HepG2 (cell line): ENCODE measurements around the gene ACBD5. TPM values are rescaled to one million over a fixed set of nuclear protein-coding genes. Genes with fewer than 3 reads are reported as not detected.
A peak's percentile ranks its signal among the peaks of the same experiment; 100 is the strongest.

Experiments
- ATAD3A ChIP-seq: sonication (generic); formaldehyde crosslinking; IDR thresholded peaks from 2 replicates; pipeline ENCODE4 v1.4.0; 2020; ENCODE audit warnings: missing genetic modification reagents
- ERF ChIP-seq: IDR thresholded peaks from 2 replicates; pipeline ENCODE4 v1.6.1; 2018; ENCODE audit warnings: missing biosample characterization, missing genetic modification reagents
- FOXP4 ChIP-seq: sonication (generic); formaldehyde crosslinking; IDR thresholded peaks from 2 replicates; pipeline ENCODE4 v1.4.0; 2020; ENCODE audit warnings: missing genetic modification reagents
- GFI1 ChIP-seq: sonication (generic); formaldehyde crosslinking; IDR thresholded peaks from 2 replicates; pipeline ENCODE4 v1.5.0; 2020; ENCODE audit warnings: missing genetic modification reagents, mild to moderate bottlenecking, borderline replicate concordance
- GLMP ChIP-seq: sonication (generic); formaldehyde crosslinking; IDR thresholded peaks from 2 replicates; pipeline ENCODE4 v1.9.0; 2021; ENCODE audit warnings: missing genetic modification reagents, mild to moderate bottlenecking, borderline replicate concordance
- HNRNPUL1 ChIP-seq: fragments of 200-400 bp; formaldehyde crosslinking; IDR thresholded peaks from 2 replicates; pipeline ENCODE4 v1.6.1; 2017; ENCODE audit warnings: low read depth, mild to moderate bottlenecking, low read length, moderate library complexity
- HOXA5 ChIP-seq: sonication (generic); formaldehyde crosslinking; IDR thresholded peaks from 2 replicates; pipeline ENCODE4 v1.4.0; 2020; ENCODE audit warnings: missing genetic modification reagents
- HOXD1 ChIP-seq: sonication (generic); formaldehyde crosslinking; IDR thresholded peaks from 2 replicates; pipeline ENCODE4 v1.5.0; 2020; ENCODE audit warnings: missing genetic modification reagents
- KDM3A ChIP-seq: IDR thresholded peaks from 2 replicates; pipeline ENCODE4 v1.6.1; 2018; ENCODE audit warnings: low read depth, missing compliant biosample characterization
- PAF1 ChIP-seq: IDR thresholded peaks from 2 replicates; pipeline ENCODE4 v1.6.1; 2016; ENCODE audit warnings: missing genetic modification reagents, missing compliant biosample characterization
- PHF21A ChIP-seq: sonication (generic); formaldehyde crosslinking; IDR thresholded peaks from 2 replicates; pipeline ENCODE4 v1.5.0; 2020; ENCODE audit warnings: mild to moderate bottlenecking, missing genetic modification reagents
- RFX1 ChIP-seq: fragments of 450-650 bp; IDR thresholded peaks from 2 replicates; pipeline ENCODE4 v1.6.1; 2017
- SAP130 ChIP-seq: IDR thresholded peaks from 2 replicates; pipeline ENCODE4 v1.6.1; 2016; ENCODE audit warnings: low read depth
- TBX2 ChIP-seq: sonication (generic); formaldehyde crosslinking; IDR thresholded peaks from 2 replicates; pipeline ENCODE4 v1.5.0; 2020; ENCODE audit warnings: missing genetic modification reagents, mild to moderate bottlenecking, borderline replicate concordance
- THAP7 ChIP-seq: sonication (generic); formaldehyde crosslinking; IDR thresholded peaks from 2 replicates; pipeline ENCODE4 v1.8.1; 2023; ENCODE audit warnings: mild to moderate bottlenecking, missing genetic modification reagents
- ZBTB10 ChIP-seq: sonication (generic); formaldehyde crosslinking; IDR thresholded peaks from 2 replicates; pipeline ENCODE4 v1.4.0; 2020; ENCODE audit warnings: missing genetic modification reagents, borderline replicate concordance
- ZBTB20 ChIP-seq: sonication (generic); formaldehyde crosslinking; IDR thresholded peaks from 2 replicates; pipeline ENCODE4 v1.8.1; 2023; ENCODE audit warnings: missing genetic modification reagents, low read depth, mild to moderate bottlenecking, borderline replicate concordance
- ZBTB49 ChIP-seq: sonication (generic); formaldehyde crosslinking; IDR thresholded peaks from 2 replicates; pipeline ENCODE4 v1.4.0; 2020; ENCODE audit warnings: missing genetic modification reagents, borderline replicate concordance
- ZNF44 ChIP-seq: sonication (generic); formaldehyde crosslinking; IDR thresholded peaks from 2 replicates; pipeline ENCODE4 v1.5.1; 2020; ENCODE audit warnings: mild to moderate bottlenecking, missing genetic modification reagents
- ZNF547 ChIP-seq: sonication (generic); formaldehyde crosslinking; IDR thresholded peaks from 2 replicates; pipeline ENCODE4 v1.5.1; 2020; ENCODE audit warnings: mild to moderate bottlenecking, missing genetic modification reagents
- ZNF678 ChIP-seq: sonication (generic); formaldehyde crosslinking; IDR thresholded peaks from 2 replicates; pipeline ENCODE4 v1.4.0; 2020; ENCODE audit warnings: mild to moderate bottlenecking, missing genetic modification reagents
- polyA plus RNA-seq, 8 experiments: library from polyadenylated mRNA; depleted of rRNA in 3 of 8; stranded (reverse) in 7 of 8; unstranded in 1 of 8; fragments of >200 nt; fragmentation: Illumina TruSeq in 4 of 8; extraction: Trizol in 4 of 8; gene quantifications; 2 replicates each; pipeline versions ENCODE4 v1.2.1 to v1.2.3, GENCODE V29; 2011 to 2016; ENCODE audit warnings: low read depth in 4 of 8, missing spikeins in 1 of 8, mixed read lengths in 1 of 8; ENCODE audit not compliant: insufficient read depth in 1 of 8
- total RNA-seq, 5 experiments: library from RNA; depleted of rRNA; stranded (reverse); fragments of >200 nt; fragmentation: Illumina TruSeq; extraction: Trizol; gene quantifications; 2 replicates each; pipeline ENCODE4 v1.2.3, GENCODE V29; 2016; ENCODE audit warnings: low read depth in 1 of 5

The ACBD5 gene
- total and polyA plus RNA-seq, 2 of the 13 experiments (the other 11 are each of a cell fraction or from before 2014, with no cell fraction given): 10.3 to 14.8 TPM

GRCh38 chr10:27240212-27241009 is at the start of gene ACBD5 (continued):
- TF ChIP-seq ZBTB10 (CRISPR knock-in tag): 0 out of 2 replicates have a peak, but pooled peaks have one; percentile 53
- peak; percentile 81 for TF ChIP-seq SAP130 (CRISPR knock-in tag)
- TF ChIP-seq FOXP4 (CRISPR knock-in tag): peak; percentile 52
- peak; percentile 44 for TF ChIP-seq PHF21A (CRISPR knock-in tag)
- TF ChIP-seq HOXD1 (CRISPR knock-in tag): no peak; the same call in 1 of the 2 replicates
- no peak for TF ChIP-seq ZNF678 (CRISPR knock-in tag)
- TF ChIP-seq ZNF44 (CRISPR knock-in tag): no peak
- no peak for TF ChIP-seq RFX1
- TF ChIP-seq TBX2 (CRISPR knock-in tag): peak; percentile 68; the same call in 1 of the 2 replicates
- TF ChIP-seq PAF1 (CRISPR knock-in tag): no peak
- TF ChIP-seq ZBTB49 (CRISPR knock-in tag): no peak
- TF ChIP-seq HNRNPUL1: no peak
- peak; percentile 39; the same call in 1 of the 2 replicates for TF ChIP-seq GFI1
- TF ChIP-seq ZBTB20 (CRISPR knock-in tag): 0 out of 2 replicates have a peak, but pooled peaks have one; percentile 24
- TF ChIP-seq ATAD3A: no peak
- TF ChIP-seq ZNF547 (CRISPR knock-in tag): peak; percentile 19; the same call in 1 of the 2 replicates
- peak; percentile 42; the same call in 1 of the 2 replicates for TF ChIP-seq ERF (CRISPR knock-in tag)
- peak; percentile 85 for TF ChIP-seq HOXA5 (CRISPR knock-in tag)
- no peak for TF ChIP-seq KDM3A (CRISPR knock-in tag)
- peak; percentile 59; the same call in 1 of the 2 replicates for TF ChIP-seq THAP7 (CRISPR knock-in tag)
- no peak for TF ChIP-seq GLMP (CRISPR knock-in tag)
